ENCODE results near the gene CCDC170.

DNA sequence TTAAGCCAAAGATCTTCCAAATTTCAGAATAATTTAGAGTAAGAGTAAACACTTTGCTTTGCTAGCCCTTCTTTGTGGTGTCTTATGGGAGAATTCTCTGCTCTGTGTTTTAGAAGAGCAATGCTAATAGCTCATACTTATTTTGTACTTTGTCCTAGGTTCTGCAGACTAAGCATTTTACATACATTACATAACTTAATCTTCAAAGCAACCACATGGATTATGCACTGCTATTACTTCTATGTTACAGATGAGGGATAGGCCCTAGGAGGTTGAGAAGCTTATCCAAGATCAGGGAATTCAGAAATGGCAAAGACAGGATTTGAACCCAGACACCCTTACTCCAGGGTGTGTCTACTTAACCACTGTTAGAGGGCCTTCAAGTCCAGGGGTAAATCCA, 9.8 kb upstream of the CCDC170 start:
- TF ChIP-seq, protein P1, sequence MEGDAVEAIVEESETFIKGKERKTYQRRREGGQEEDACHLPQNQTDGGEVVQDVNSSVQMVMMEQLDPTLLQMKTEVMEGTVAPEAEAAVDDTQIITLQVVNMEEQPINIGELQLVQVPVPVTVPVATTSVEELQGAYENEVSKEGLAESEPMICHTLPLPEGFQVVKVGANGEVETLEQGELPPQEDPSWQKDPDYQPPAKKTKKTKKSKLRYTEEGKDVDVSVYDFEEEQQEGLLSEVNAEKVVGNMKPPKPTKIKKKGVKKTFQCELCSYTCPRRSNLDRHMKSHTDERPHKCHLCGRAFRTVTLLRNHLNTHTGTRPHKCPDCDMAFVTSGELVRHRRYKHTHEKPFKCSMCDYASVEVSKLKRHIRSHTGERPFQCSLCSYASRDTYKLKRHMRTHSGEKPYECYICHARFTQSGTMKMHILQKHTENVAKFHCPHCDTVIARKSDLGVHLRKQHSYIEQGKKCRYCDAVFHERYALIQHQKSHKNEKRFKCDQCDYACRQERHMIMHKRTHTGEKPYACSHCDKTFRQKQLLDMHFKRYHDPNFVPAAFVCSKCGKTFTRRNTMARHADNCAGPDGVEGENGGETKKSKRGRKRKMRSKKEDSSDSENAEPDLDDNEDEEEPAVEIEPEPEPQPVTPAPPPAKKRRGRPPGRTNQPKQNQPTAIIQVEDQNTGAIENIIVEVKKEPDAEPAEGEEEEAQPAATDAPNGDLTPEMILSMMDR (conservative IDR thresholded peaks at IDR 0.05 in 1 of 2, IDR thresholded peaks at IDR 0.05 in 1 of 2; ENCODE audit: low read depth in 1 of 2, low read length in 2 of 2): no peak
- no peak for TF ChIP-seq EZH2 (IDR thresholded peaks at IDR 0.05; ENCODE audit: low read length, missing control alignments)
